ENCODE results near the gene LOC128125822. TPM values are rescaled to one million over a fixed set of nuclear protein-coding genes. Genes with fewer than 3 reads are reported as not detected.

The LOC128125822 gene

GRCh38 chr6:63615590-63615989, 43.3 kb downstream of the LOC128125822 start:
- Histone ChIP-seq H3K36me3 (ENCODE audit: control insufficient read depth in 2 of 3, insufficient read depth in 3 of 3, low read length in 3 of 3) (no peaks in the 10 kb centered on the region), H3K9me3 (ENCODE audit: control insufficient read depth in 2 of 3, low read length in 3 of 3) (no peaks in the 10 kb centered on the region), H3K27me3 (ENCODE audit: control insufficient read depth in 2 of 2, insufficient read depth in 2 of 2, low read length in 2 of 2) (no peaks in the 10 kb centered on the region), H3K4me1 (ENCODE audit: control insufficient read depth in 2 of 2, insufficient read depth in 2 of 2, low read length in 2 of 2) (no peaks in the 10 kb centered on the region), H3K27ac (ENCODE audit: low read depth, low read length) (no peak overlapping the region), H3K4me3 (ENCODE audit: low read length) (no peak overlapping the region)
- no peak for DNase-seq
- no peaks in the 10 kb centered on the region for H3K36me3 Mint-ChIP-seq
- no peak overlapping the region for H3K4me3 Mint-ChIP-seq
- H3K9me3 Mint-ChIP-seq: no peaks in the 10 kb centered on the region
- no peak overlapping the region for H3K27ac Mint-ChIP-seq
- intact Hi-C loops (cut with micrococcal nuclease): no loop called here
- peaks cover 0 to 4% (median 0%) of the 10 kb centered on the region in 7 donors for H3K4me1 Mint-ChIP-seq
- no peak for ATAC-seq
- ChIA-PET CTCF (interaction anchor here (1.1 kb wide), 1 partner anchor 149 kb away, joined by 3 read pairs; no protein-coding TSS in a partner anchor), POLR2A (no interaction called here)
- peaks cover 12 to 39% (median 30%) of the 10 kb centered on the region in 5 donors for H3K27me3 Mint-ChIP-seq

Other genes with a start within 250 kb of the LOC128125822 start
- gene PTP4A1, start within 50 bp of the LOC128125822 start, total RNA-seq: 100 to 1,000 TPM in 2 of 5 experiments, 10 to 100 TPM in 3; 26.4 to 165 (median 73.8) TPM
- gene PTP4A1, start within 50 bp of the LOC128125822 start, polyA plus RNA-seq: 10 to 100 TPM; 37.9 to 47.5 TPM
- 100 to 1,000 TPM in 3 of 5 experiments, 10 to 100 TPM in 2; 56.8 to 141 (median 108) TPM for gene PHF3, start 63.3 kb downstream of the LOC128125822 start, total RNA-seq
- 10 to 100 TPM; 40.0 to 54.1 TPM for gene PHF3, start 63.3 kb downstream of the LOC128125822 start, polyA plus RNA-seq